Posterior vena cava (tissue), 2 donors: ENCODE measurements around the gene LSM2. TPM values are rescaled to one million over a fixed set of nuclear protein-coding genes. Genes with fewer than 3 reads are reported as not detected.
"Not testable (repeated sequence)": the region's sequence is repeated elsewhere in the genome, so short reads cannot be mapped to it uniquely, and the experiment has no call there.

Experiments
- DNase-seq: peaks from one replicate; pipeline ENCODE4 v3.0.0-alpha.2; 2020; ENCODE audit warnings: low spot score
- intact Hi-C, 2 donors: fragments of 100-400 bp; cut with DNase I; formaldehyde crosslinking; loops; one replicate each; pipeline versions ENCODE4 v1.14.1 to v1.14.2; 2022 to 2023
- total RNA-seq, 2 donors: library from RNA; stranded (reverse); fragmentation: NEBNext Ultra II Directional; extraction: Animal tissue kit (Norgen Biotek cat#: 25700); gene quantifications; one replicate each; pipeline ENCODE4 v1.2.1, GENCODE V29; 2021
- donor health status: DM: yes; HTN: yes; CAD: no.
- donor health status: DM: yes; HTN: yes; CAD: no.

Gene LSM2
- total RNA-seq, 2 donors from 2014 or later, result 38.7 to 39.7 TPM

- DNase-seq, result no peak
Observed at GRCh38 chr6:31831350-31832215, 24.8 kb upstream of the LSM2 start.

GRCh38 chr6:31830886-31831335, 24.1 kb upstream of the LSM2 start:
- intact Hi-C loops, result loop anchor here (5.0 to 10.0 kb wide), 3 partner anchors 64 to 149 kb away; partner anchors contain the start of gene LY6G5C (in 2 of the 2)
- no peak for DNase-seq

More at GRCh38 chr6:31831350-31832215, 24.8 kb upstream of the LSM2 start:
- intact Hi-C loops, result loop anchor here (5.0 to 10.0 kb wide), 3 partner anchors 64 to 149 kb away; partner anchors contain the start of gene LY6G5C (in 2 of the 2)

- intact Hi-C loops, result loop anchor here (5.0 to 10.0 kb wide), 3 partner anchors 62 to 147 kb away; partner anchors contain the start of gene LY6G5C (in 2 of the 2)
Observed at GRCh38 chr6:31829633-31830283, 23.0 kb upstream of the LSM2 start.

GRCh38 chr6:31827286-31828079, 20.7 kb upstream of the LSM2 start, which contains the start of gene HSPA1B:
HSPA1B (plus strand) TSS chr6:31827738; CDS start chr6:31827951, 213 bp downstream.
- peak; percentile 99 for DNase-seq
- intact Hi-C loops, result no loop called here

More at GRCh38 chr6:31829633-31830283, 23.0 kb upstream of the LSM2 start:
- peak; percentile 72 for DNase-seq

GRCh38 chr6:31826793-31827285, 20.1 kb upstream of the LSM2 start:
- DNase-seq, result peak; percentile 96
- intact Hi-C loops, result no loop called here

GRCh38 chr6:31825553-31825952, 18.8 kb upstream of the LSM2 start:
- intact Hi-C loops, result no loop called here
- DNase-seq, result no peak

GRCh38 chr6:31823592-31824196, 16.9 kb upstream of the LSM2 start:
- intact Hi-C loops, DNase-seq: not testable (repeated sequence)

- intact Hi-C loops, result no loop called here
- peak; percentile 95 for DNase-seq
Observed at GRCh38 chr6:31822036-31822821, 15.5 kb upstream of the LSM2 start.

GRCh38 chr6:31821301-31822035, 14.7 kb upstream of the LSM2 start:
- intact Hi-C loops, result no loop called here
- peak; percentile 90 for DNase-seq

GRCh38 chr6:31820399-31820798, 13.6 kb upstream of the LSM2 start:
- peak; percentile 45 for DNase-seq
- intact Hi-C loops, result not testable (repeated sequence)

GRCh38 chr6:31819871-31820299, 13.1 kb upstream of the LSM2 start:
- DNase-seq, result no peak
- intact Hi-C loops, result no loop called here

GRCh38 chr6:31817929-31818511, 11.3 kb upstream of the LSM2 start:
- DNase-seq, intact Hi-C loops: not testable (repeated sequence)

- DNase-seq, intact Hi-C loops: not testable (repeated sequence)
Observed at GRCh38 chr6:31817133-31817928, 10.6 kb upstream of the LSM2 start.

- peak; percentile 97 for DNase-seq
- intact Hi-C loops, result no loop called here
Observed at GRCh38 chr6:31815025-31815838, 8.5 kb upstream of the LSM2 start, which contains the start of the genes HSPA1A and HSPA1L. HSPA1A (plus strand) TSS chr6:31815543; CDS start chr6:31815757, 214 bp downstream. HSPA1L (minus strand) TSS chr6:31815283; CDS start chr6:31811972, 3,311 bp downstream.

- intact Hi-C loops, result no loop called here
- peak; percentile 98 for DNase-seq
Observed at GRCh38 chr6:31814677-31815024, 7.9 kb upstream of the LSM2 start.
